Ecto neural progenitor cell (in vitro differentiated cells): ENCODE data around the gene SIGLEC1.
A peak's percentile ranks its signal among the peaks of the same experiment; 100 is the strongest.

ENCODE experiments used
- DNase-seq: peaks from one replicate; pipeline ENCODE4 v3.0.0-alpha.2; 2018; ENCODE audit warnings: low spot score

Gene SIGLEC1

GRCh38 chr20:3712279-3712873 lies at the start of gene SIGLEC1:
Gene SIGLEC1 (minus strand): TSS chr20:3712600. CDS start chr20:3707128, 5,472 bp downstream.
- no peak for DNase-seq

DNA sequence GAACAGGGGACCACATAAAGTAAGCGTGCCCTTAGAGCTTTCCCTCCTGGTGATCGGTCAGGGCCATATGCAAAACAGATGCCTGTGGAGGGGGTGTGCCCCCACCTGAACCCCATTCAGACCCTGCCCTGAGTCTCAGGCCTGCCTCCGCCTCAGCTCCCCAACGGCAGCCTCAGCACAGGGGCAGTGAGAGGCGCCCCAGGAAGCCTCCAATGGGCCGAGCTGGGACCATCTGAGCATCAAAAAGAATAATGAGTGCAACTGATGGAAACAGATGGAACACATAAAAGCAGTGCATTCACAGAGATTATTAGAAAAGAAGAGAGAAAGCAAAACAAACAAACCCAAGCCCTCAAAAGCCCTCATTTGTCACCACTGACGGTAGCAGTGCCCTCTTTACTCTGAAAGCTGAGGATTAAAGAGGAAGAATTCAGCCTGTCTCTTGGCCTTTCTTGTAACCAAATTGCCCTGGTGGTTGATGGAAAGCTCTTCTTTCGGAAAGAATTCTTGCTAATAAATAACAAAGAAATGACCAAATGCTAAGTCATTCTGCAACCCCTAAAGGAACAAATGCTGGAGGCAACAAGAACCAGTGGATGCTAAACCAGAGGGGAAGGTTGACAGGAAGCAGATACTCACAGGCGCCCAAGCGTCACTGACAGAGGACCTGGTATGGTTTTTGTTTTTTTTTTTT lies 48.4 kb upstream of the SIGLEC1 start:
- DNase-seq, result no peak

DNA sequence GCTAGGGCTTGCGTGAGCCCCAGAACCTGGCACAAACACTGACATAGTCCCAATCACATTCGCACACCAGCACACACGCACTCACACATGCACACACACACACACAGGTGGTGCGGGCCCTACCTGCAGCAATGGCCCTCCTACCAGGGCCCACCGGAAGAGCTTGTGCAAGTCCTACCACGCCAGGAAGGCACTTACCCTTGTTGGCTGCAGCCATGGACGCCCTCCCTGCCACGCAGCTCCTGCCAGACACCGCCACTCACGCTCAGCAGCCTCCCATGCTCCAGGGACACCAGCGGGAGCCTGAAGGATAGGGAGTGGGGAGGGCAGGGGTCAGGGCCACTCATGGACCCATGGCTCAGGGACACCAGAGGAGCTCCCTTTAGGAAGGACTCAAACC lies 47.5 kb upstream of the SIGLEC1 start:
- no peak for DNase-seq

DNA sequence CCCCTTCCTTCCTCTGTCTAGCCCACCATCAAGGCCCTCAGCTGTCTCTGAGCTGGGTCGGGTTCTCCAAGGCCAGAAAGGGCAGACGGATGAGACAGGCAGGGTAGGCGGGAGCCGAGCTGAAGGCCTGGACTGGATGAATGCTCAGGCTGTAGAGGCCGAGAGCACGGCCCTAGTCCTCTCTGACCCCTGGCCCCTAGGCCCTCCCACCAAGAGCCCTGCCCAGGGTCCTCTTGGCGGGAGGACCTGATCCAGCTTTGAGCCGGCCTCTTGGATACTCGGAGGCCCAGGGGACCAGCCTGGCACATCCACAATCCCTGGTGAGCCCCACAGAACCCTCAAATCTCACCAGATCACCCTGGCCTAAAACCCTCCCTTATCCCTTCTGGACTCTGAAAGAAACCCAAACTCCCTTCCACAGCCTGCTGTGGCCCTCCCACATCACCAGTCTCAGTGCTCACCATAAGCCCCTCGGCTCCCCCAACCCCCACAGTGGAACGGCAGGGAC lies 47.0 kb upstream of the SIGLEC1 start:
- peak; percentile 46 for DNase-seq

- no peak for DNase-seq
These were observed 46.2 kb upstream of the SIGLEC1 start for GRCh38 chr20:3758566-3758965.

- DNase-seq, result no peak
These were observed 44.9 kb upstream of the SIGLEC1 start for GRCh38 chr20:3757268-3757667.

- no peak for DNase-seq
These were observed 43.5 kb upstream of the SIGLEC1 start for GRCh38 chr20:3755814-3756480.

GRCh38 chr20:3755269-3755668 lies 42.9 kb upstream of the SIGLEC1 start:
- DNase-seq, result no peak

DNA sequence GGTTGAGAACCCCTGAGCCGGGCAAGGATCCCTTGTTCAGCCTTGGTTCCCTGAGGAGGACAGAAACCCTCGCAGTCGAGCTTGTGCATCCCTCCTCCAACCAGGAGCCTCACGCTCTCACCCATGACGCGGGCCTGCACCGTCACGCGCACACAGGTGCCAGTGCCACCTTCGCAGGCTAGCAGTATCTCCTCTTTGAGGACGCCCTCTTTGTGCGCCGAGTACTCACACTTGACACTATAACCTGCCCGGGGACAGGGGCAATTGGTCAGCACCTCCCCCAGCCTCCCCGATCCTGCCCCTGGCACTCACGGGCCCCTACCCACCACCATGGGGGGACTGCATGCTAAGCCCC lies 41.9 kb upstream of the SIGLEC1 start:
- DNase-seq, result no peak

GRCh38 chr20:3753501-3754275 lies 41.3 kb upstream of the SIGLEC1 start:
- DNase-seq, result no peak

DNA sequence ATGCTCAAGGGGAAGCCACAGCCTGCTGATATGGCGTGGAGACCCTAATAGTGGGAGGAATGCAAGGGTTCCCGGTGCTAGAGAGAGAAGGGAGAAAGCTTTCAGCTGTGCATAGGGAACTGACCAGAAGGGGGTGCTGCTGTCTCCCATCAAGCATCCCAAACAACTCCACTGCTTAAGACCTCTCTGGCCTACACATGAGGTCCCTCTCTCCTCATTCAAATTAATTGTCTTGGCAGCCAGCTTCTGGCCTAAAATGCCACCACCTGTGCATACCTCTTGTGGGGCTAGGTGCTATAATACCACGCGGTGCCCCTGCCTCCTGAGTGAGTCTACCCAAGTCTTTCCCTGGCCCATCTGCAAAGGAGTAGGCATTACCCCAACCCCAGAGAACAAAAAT lies 40.7 kb upstream of the SIGLEC1 start:
- DNase-seq, result peak; percentile 71

DNA sequence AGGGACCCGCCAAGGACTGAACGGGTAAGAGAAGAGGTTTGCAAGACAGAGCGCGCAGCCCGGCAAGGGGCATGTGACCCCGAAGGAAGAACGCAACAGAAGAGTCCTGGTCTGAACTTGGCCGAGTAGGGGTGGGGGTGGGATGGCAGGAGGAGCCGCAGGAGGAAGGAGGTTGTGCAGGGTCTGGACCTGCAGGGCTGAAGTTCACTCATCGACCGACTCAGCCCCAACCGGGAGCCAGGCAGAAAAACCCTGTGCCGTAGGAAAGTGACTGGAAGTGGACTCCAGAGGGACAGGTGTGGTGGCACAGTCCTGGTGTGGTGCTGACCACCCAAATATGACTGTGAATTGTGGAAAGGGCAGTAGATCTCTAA lies 40.0 kb upstream of the SIGLEC1 start:
- no peak for DNase-seq

DNA sequence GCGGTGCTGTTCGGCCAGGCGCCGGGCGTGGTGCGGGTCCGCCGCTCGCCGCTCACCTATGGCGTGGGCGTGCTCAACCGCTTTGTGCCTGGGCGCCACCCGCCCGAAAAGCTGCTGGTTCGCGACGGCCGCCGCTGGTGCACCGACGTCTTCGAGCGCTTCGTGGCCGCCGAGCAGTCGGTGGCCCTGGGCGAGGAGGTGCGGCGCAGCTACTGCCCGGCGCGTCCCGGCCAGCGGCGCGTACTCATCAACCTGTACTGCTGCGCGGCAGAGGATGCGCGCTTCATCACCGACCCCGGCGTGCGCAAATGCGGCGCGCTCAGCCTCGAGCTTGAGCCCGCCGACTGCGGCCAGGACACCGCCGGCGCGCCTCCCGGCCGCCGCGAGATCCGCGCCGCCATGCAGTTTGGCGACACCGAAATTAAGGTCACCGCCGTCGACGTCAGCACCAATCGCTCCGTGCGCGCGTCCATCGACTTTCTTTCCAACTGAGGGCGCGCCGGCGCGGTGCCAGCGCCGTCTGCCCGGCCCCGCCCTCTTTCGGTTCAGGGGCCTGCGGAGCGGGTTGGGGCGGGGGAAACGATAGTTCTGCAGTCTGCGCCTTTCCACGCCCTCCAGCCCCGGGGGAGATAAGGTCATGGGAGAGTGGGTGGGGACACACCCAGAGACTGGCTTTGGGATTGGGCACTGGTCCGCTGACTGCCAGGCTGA lies 39.4 kb upstream of the SIGLEC1 start:
- DNase-seq, result peak; percentile 75

DNA sequence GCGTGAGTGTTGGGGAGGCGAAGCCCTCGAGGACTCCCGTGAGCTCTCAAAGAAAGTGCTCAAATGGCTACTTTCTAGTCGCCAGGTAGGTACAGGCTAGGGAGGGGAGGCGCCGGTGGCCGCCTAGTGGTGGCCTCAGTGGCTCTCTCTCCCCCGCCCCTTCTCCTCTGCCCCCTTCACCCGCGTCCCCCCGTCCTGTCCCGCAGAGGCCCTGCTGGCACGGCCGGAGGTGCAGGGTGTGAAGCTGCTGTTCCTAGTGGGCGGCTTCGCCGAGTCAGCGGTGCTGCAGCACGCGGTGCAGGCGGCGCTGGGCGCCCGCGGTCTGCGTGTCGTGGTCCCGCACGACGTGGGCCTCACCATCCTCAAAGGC lies 38.9 kb upstream of the SIGLEC1 start:
- DNase-seq, result peak; percentile 54

- peak; percentile 83 for DNase-seq
These were observed 37.5 kb upstream of the SIGLEC1 start for GRCh38 chr20:3749689-3750531.

DNA sequence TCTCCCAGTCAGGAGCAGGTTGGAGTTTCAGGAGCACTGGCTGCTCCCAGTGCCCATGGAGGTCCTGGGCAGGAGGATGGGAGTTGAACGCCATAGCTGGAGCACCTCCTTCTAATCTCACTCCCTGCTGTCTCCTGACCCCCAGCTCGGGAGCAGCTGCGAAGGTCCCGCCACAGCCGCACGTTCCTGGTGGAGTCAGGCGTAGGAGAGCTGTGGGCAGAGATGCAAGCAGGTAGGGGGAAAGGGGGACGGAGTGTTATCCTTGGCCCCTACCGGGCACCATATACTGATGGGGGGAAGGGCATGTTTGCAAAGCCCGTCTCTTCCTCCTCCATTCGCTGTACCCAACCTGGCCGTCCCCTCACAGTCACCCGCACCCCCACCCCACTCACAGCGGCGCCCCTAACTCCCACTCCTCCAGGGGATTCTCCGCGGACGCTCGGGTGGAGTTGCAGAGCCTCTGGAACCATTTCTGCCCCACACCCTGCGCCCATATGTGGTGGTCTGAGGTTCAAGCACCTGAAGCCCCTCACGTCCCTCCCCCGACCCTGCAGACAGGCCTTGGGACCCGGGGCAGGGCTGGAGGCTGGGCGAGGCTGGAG lies 36.8 kb upstream of the SIGLEC1 start:
- DNase-seq, result no peak

GRCh38 chr20:3748073-3748472 lies 35.7 kb upstream of the SIGLEC1 start:
- no peak for DNase-seq

- DNase-seq, result no peak
These were observed 35.1 kb upstream of the SIGLEC1 start for GRCh38 chr20:3747471-3747870.

GRCh38 chr20:3745686-3746173 lies 33.3 kb upstream of the SIGLEC1 start:
- DNase-seq, result no peak
